Colon (tissue), 2 donors: ENCODE measurements around the gene SCN3A.

Source experiments
- FAIRE-seq: peaks from 2 replicates; lab custom pipeline; 2012; peaks lifted over from hg19 to GRCh38; lab: Jason Lieb, UNC
- donor health status: control.
- donor health status: control.

SCN3A gene

DNA sequence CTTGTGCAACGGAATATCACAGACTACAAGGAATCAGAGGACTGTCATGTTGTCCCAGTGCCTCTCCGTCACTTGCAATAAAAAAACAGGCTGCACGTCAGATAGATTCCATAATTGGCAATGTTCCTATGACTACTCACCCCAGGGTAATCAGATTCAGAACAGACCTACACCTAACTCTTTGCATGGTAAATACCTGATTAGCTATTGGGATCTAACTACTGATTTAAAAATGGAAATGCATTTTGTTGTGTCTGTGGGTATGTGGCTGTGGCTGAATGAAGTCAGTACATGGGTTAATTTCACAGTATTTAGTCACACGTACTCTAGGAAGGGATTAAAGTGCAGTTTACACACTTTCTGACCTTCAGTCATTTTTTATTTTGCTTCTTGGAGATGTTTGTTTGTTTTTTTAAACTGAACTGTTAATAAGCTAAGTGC is 91.7 kb downstream of the SCN3A start:
- no peak for FAIRE-seq

DNA sequence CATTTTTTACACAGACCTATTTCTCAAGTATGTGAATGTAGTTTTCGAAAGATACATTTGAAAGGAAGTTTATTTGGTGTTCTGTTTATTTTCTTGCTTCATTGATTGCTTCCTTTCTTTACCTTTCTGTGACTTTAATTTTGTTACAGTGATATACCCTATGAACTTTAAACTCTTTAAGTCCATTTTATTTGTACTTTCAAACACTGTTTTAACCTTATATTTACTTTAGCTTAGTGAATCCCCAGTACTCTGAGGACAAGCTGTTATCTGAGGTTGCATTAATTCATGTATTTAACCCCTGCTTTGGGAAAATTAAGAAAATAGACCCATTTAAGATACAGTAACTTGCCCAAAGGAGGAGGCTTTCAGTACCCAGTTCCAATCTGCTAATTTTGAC is 93.5 kb downstream of the SCN3A start:
- FAIRE-seq = no peak

DNA sequence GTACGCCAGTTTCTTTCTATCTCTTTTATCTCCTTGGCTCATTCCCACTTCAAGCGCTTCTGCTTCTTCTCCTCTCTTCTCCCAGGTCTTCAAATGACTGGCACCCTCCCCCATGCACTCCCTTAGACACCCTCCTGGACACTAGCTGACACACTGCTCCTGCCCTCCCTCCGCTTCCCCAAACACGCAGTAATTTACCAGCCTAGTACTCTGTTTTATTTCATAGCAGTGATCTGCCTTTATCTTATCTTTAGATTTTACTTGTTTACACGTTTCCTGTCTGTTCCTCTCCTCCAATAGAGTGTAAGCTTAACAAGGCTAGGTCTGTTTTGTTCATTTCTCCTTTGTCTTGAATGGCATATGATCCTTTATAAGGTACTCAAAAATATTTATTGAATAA is 93.9 kb downstream of the SCN3A start:
- no peak for FAIRE-seq

DNA sequence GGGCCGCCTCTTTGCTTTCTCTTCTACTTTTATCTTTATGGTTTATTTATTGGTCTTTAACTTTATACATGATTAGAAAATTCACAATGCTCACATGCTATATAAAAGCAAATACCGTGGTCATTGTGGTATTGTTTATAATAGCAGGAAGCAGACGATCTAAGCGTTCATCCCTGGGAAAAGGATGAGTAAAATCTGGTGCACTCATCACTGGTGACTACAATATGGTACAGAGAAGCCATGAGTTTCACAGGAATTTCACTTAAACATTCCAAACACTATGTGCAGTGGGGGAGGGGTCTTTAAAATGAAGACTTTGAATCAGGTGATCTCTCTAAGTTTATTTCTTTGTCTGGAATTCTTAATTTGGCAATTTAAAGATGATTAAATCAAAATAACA is 97.9 kb downstream of the SCN3A start:
- FAIRE-seq = no peak

DNA sequence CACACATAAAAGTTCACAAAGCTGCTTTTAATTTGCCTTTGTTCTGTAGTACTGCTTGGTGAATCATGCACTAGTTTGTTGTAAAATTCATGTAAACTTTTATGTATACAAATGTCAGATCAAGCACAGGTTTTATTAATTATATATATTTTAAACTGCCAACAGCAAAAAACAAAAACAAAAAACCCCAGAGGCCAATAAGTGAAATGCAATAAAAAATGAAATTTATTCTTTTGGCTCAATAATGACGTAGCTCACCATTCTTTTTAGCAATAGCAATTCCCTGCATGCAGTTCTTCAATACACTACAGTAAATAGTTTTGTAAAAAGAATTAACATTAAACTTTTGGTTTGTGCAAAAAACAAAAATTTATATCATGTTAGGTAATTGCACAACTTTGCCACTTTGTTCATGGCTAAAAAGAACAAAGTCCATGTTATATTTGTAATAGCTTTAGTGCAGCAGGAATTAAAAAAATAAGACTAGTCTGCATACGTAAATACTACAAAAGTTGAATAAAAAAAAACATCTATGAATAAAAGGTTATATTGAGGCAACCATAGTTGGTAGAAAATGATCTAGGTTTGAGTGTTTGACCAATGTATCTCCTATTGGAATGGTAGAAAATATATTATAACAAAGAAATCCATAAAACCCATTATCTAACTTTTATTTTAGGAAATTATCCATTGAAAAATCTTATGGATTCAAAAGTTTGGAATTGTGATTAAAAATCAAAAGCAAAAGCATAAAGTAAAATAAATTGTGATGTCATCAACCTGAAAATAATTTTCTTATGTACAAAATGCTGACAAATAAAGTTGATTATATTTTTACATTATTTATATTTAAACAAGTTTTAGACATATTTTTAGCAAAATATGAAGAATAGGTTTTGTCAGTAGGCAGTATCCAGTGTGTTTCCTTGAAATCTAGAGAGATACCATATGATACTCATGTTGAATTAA is 115.6 kb downstream of the SCN3A start:
- FAIRE-seq = no peak

DNA sequence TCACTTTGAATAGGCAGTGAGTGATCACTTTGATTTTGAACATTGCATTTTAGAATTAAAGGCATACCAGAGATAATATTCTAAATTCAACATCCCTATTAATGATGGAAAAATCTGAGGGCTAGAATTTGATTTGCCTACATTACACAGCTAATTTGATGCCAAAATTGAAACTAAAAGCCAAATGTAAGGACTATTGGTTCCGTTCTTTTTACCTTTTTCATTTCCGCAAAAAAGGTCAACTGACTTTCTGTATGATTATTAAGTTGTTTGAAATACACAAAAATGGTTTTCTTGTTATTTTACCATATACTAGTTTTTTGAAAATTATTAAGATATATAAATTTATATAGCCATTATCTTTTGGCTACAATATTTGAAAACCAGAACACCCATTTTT is 117.5 kb downstream of the SCN3A start:
- no peak for FAIRE-seq

DNA sequence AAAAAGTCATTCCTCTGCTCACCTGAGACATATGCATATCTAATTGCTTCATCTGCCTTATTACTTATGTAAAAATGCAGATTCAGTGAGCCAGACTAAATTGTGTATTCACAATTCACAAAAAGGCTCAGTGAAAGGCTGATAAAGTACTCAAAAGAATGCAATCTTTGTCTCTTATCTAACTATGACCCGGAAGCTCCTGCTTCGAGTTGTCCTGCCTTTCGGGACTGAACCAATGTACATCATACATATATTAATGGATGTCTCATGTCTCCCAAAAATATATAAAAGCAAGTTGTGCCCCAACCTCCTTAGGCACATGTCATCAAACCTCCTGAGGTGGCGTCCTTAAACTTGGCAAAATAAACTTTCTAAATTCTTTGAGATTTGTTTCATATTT is 120.5 kb downstream of the SCN3A start:
- FAIRE-seq = no peak

DNA sequence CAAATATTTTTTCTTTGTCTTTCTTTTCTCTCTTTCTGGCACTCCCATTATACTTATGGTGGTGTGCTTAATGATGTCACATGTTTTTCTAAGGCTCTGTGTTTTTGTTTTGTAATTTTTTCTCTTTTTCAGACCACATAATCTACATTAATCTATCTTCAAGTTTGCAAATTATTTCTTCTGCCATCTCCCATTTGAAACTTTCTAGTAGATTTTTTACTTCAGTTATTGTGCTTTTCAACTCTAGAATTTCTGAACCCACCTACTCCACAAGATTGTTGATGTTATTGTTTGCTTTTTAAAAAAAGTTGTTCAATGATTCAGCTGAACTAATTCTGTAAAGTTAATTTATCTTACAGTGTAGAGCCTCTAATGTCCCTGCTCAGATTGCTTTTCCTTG is 121.4 kb downstream of the SCN3A start:
- FAIRE-seq = no peak

DNA sequence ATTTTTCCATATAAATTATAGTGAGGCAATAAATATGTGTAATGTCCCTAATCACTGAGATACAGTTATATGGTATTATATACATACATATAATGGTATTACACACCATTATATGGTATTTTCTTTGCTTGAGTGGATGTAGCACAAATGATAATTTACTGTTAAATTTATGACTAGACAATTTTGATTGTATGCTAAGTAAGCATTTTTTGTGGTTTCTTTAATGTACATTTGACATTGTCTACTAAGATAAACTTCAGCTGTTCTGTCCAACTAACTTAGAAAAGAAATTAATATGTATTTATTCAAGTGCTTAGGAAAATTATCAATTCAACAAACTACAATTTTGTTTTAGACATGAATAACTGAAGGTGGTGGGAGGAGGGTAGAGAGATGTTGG is 122.6 kb downstream of the SCN3A start:
- no peak for FAIRE-seq

DNA sequence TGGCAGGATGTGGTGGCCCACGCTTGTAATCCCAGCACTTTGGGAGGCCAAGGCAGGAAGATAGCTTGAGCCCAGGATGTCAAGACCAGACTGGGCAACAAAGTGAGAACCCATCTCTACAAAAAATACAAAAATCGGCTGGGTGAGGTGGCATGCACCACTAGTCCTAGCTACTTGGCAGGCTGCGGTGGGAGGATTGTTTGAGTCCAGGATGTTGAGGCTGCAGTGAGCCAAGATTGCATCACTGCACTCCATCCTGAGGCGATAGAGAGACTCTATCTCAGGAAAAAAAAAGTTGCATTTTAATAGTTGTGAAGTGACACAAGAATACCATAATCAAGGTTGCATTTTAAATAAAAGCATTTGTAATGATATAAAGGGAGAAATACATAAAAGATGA is 124.4 kb downstream of the SCN3A start:
- no peak for FAIRE-seq

DNA sequence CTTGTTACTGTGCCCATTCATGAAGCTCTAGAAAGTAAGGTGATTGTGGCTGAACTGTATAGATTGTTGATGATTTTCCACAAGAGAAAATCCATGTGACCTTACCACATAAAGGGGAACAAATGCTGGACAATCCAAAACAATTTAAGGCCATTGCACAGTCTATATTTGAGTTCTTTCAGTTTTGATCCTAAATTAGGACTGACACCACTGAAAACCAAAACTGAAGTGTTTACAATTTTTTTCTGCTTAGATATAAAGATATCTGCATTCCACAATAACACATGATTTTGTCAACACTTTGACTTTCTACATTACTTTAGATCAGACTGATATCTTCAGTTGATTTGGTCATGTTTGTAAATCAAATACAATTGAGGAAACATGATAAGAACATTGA is 124.9 kb downstream of the SCN3A start:
- FAIRE-seq = no peak

DNA sequence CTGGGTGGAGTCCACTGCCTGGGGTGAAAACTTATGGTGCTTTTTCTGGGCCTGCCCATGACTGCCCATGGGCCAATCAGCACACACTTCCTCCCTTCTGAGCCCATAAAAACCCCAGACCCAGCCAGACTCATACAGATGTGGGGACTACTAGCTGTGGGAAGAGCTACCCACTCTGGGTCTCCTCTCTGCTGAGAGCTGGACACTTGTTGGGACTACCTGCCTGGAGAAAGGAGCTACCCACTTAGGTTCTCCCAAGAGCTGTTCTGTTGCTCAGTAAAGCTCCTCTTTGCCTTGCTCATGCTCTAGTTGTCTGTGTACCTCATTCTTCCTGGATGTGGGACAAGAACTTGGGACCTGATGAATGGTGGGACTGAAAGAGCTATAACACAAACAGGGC is 129.0 kb downstream of the SCN3A start:
- no peak for FAIRE-seq

DNA sequence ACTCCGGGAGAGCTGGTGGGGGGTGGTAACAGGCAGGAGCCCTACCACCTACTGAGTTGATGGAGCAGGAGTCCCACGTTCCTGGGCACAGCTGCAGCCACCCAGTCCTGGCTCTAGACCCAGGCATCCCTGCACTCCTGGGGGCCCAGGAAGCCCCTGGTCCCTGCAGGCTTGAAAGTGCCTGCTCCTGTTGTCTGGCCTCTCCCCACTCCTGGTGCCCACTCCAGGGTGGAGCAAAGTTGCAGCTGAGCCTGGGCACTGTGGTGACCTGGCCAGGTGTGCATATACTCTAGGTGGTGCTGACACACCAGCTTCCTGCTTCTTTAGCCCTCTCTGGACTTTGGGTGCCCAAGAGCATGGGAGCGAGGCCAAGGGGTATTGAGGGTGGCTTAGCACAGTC is 129.5 kb downstream of the SCN3A start:
- no peak for FAIRE-seq

DNA sequence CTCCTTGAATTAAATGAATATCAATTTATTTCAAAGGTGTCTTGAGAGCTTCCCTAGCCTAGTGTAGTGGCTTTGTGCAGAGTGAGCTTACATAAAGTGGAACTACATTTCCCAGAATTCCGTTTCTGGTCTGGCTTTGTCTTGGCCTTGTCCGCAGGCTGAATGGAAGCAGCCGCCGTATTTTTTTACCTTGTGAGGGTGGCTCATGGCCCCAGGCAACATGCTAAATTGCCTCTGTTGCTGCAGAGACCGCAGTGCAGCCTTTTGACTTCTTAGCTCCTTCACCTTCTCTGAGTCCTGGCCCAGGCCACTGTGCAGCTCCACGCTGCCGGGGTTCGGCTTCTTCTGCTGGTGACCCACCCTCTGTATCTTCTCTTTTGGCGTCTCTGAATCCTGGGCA is 133.8 kb downstream of the SCN3A start:
- no peak for FAIRE-seq

DNA sequence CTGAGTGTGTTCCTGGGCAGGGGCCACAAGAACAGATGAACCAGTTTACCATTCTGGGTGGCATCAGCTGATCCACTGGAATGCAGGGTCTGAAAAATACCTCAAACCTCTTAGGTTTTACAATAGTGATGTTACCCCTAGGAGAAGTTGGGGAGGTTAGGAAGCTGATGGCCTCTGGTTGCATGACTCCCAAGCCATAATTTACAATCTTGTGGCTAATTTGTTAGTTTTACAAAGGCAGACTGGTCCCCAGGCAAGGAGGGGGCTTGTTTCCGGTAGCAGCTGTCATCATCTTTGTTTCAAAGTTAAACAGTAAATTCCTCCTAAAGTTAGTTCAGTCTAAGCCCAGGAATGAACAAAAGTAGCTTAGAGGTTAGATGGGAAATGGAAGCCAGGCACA is 134.7 kb downstream of the SCN3A start:
- no peak for FAIRE-seq

DNA sequence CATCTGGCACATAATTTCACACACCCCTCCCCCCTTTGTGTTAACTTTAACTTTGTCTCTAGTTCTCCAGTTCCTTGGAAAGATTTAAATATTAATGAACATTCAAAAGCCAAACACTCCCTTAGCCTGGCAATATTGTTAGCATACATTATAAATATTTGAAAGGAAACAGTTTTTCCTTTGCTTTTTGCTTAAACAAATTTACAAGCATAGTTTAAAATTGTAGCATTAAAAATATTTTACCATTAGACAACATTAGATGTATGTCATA is 135.4 kb downstream of the SCN3A start:
- FAIRE-seq = no peak

DNA sequence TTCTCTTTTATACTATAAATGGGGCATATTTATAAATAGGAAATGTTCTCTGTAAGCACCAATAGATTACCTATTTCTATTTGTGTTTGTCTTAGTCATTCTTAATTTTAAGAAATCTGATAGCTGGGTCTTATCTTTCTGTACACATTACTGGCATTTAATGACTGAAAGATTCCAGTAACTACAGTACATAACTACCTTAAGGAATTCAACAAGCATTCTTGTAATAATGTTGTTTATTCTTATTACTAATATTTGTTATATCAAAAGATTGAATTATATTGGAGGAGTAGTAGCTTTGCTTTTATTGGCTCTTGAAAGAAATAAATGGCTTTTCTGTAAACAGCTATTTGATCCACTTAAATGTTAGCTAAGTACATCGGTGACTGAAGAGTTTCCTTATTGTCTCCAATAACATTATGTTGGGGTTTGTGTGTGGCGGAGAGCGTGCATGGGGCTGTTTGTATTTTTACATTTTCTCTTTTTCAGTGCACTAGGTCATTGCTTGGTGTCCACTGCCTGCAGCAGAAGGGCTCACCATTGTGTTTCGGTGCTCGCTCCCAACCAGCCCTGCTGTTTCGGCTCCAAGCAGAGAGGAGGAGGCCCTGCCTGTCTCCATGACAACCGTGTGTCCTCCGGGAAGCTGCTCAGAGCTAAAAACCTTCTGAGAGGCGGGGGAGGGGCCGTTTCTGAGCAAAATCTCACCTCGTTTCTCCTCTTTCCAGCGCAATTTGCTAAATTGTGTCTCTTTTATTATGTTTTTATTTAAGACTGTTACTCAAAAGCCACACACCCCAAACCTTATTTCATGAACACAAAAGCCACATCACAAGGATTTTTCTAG is 136.0 kb downstream of the SCN3A start:
- peak; percentile 58 for FAIRE-seq

DNA sequence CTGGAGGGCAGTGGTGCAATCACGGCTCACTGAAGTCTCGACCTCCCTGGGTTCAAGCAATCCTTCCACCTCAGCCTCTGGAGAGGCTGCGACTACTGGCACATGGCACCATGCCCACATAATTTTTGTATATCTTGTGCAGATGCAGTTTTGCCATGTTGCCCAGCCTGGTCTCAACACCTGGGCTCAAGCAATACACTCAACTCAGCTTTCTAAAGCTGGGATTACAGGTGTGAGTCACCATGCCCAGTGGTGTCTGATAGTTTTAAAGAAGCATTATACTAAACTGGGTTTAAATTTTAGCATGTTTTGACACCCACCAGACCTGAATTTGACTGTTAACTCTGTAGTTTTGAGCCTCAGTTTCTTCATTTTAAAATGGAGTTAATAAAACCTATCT is 139.1 kb downstream of the SCN3A start:
- no peak for FAIRE-seq

DNA sequence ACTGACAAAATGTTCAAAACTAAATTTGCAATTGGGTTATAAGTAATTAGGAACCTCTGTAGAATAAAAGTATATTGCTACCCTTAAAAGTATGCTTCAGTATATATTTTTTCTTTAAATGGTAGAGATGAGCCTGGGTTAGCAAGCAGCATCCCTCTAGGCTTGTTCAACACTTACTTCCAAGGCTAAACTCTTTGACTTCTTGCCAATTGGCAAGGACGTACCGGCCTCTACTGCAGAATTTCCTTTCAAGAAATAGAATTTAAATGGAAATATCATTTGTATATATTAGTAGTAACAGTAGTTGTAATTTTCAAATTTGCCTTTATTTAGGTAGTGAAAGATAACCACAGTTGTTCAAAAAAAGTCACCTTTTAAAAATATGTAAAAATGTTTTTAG is 143.4 kb downstream of the SCN3A start:
- no peak for FAIRE-seq

DNA sequence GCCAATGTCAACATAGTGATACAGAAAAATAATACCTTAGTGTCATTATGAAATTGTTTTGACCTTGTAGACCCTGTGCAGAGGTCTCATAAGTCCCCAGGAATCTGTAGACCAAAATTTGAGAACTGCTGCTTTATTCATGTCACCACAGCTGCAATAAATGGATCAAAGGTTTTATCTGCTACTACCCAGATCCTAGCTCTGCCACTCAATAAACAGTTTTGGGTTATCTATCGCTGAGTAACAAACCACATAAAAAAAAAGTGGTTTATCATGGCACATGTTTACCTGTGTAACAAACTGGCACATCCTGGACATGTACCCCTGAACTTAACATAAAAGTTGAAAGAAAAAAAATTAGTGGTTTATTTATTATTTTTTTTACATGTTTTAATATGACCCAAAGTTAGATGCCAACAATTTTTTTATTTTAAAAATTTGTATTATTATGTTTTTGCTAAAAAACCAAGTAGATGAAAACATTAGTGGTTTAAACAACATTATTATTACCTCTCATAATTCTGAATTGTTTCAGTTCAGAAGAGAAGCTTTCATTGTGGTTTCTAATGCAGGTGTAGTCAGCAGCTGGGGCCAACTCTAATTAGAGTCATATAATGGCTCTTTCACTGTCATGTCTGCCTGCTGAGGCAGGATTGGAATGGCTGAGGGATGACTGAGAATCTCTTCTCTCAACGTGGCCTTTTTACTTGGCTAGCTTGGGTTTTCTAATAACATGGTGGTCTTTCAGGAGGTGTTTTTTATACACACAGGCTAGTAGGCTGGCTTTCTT is 145.2 kb downstream of the SCN3A start:
- FAIRE-seq = no peak

DNA sequence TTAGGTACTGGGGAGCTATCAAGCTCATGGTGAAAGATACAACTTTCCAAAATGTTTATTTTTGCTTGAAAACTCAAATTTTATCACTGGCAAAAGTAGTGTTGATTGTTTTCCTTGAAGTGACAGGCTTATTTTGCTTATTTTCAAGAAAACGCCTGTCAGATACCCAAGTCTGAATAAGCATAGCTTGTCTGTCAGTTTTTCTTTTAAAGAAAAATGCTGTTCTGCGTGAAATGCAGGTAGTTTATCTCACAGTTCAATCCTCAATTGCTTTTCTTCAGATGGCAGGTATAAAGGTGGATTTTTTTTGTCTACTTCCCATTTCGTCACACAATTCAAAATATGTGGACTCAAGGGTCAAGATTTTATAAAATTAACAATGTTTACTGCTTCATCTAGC is 145.9 kb downstream of the SCN3A start:
- FAIRE-seq = no peak

DNA sequence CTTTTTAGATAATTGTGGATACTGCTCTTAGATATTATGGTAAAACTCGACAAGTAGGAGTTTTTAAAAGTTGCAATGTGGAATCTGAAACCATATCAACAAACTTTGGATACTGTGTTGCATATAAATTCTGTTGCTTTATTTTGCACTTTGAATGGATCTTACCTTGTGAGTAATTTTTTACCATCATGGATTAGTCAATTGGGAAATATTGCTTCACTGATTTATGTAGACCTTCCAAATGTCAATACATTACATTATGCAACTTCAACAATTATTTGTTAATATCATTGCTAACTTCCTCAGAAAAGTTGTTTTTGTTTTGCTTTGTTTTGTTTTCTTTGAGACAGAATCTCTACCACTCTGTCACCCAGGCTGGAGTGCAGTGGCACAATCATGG is 146.5 kb downstream of the SCN3A start:
- FAIRE-seq = no peak

DNA sequence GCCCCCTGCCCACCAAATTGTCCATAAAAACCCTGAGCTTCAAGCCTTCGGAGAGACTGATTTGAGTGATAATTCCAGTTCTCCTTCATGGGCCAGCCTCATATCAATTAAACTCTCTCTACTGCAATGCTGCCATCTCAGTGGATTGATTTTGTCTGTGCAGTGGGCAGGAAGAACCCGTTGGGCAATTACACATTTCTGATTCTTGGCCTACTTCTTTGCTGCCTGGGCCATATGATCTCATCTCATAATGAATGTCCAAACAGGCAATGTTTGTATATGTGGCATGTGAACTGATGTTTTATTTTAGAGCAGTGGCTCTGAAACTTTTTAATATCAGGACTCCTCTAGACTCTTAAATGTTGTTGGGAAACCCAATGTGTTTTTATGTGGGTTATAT is 147.3 kb downstream of the SCN3A start:
- FAIRE-seq = no peak
